ENCODE data around the gene IFNAR1.

IFNAR1 gene

DNA sequence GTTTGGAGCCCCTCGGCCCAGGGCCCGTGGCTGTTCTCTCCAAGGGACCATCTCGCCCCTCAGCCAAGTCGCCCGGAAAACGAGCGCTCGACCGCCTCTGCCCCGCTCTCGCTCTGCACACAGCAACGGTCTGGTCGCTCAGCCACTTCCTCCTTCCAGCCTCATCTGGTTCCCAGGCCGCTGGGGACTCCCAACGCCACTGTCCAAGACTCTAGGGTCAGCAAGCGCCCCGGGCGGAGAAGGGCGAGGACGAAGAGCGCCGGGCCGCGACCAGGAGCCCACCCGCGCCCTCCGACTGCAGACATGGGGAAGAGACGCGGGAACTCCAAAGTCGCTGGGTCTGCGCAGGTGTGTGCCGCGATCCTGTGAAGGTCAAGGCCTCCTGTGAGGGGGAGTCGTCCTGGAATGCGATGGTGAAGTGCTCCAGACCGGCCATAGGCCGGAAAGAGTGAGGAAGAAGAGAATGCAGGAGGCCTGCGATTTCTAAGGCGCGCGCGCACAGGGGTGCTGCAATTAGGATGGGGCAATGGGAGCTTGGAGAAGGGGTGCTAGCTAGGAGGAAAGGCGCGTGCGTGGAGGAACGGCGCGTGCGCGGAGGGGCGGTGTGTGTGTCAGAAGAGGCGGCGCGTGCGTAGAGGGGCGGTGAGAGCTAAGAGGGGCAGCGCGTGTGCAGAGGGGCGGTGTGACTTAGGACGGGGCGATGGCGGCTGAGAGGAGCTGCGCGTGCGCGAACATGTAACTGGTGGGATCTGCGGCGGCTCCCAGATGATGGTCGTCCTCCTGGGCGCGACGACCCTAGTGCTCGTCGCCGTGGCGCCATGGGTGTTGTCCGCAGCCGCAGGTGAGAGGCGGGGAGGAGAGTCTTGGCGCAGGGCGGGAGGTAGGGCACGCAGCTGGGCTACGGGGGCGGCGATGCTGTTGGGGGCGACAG is at the start of gene IFNAR1:
Gene IFNAR1 (plus strand): TSS at position 680 of the 931 bp plus-strand sequence. CDS start 86 bp downstream, at position 766.
- DNase-seq (ENCODE audit: low read depth) = peak; percentile 97

DNA sequence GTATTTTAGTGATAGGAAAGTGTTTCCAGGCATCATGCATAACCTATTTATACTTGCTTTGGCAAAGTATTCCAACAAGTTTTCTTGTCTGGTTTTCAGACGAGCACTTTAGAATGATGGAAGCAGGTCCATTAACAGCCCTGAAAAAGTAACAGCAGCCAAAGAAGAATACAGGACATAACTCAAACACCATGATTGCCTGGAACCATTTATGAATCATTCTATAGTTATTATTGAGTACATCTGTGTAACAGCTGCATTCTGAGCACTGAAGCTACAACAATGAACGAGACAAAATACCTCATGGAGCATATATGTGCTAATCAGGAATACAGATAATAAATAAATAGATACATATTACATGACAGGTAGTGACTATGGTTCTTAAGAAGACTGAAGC is 46.0 kb upstream of the IFNAR1 start:
- no peak for DNase-seq (ENCODE audit: low read depth)

DNA sequence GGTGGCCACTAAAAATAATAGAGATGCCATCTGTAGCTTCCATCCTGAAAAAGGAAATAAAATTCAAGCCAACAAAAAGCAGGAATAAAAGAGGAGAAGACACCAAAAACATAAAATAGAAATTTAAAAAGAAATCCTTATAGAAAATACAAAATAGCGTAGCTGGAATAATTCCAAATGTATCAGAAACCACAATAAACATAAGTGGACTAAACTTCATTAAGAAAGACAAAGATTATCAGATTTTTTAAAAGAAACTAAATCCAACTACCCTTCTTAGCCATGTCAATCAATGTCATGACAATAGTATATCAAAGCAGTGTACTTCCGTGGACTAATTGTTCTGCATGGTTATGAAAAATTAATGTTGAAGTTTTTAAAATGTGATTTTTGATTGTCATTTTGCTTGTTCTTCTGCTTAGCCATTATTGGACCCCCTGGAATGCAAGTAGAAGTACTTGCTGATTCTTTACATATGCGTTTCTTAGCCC is 45.4 kb upstream of the IFNAR1 start:
- no peak for DNase-seq (ENCODE audit: low read depth)

DNA sequence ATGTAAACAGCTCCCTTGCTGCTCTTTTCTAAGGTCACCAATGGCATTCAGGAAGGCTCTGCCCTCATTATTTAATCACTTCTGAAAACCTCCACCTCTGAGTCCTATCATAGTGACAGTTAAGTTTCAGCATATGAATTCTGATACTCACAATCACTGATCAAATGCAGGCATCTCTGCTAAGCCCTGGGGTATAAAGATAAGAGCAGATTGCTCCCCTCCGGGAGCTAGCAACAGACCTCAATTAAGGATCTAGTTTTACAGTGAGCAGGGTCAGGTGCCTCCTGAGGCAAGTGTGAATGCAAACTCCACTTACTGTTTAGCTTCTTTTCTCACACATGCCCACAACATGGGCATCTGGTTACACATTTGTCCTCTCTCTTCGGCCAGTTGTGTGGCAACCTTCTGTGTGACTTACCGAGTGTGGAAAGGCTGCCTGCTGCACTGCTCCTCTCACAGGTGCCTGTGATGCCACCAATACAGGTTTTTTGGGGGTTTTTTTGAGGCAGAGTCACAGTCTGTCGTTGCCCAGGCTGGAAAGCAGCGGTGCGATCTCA is 43.6 kb upstream of the IFNAR1 start:
- DNase-seq (ENCODE audit: low read depth) = no peak

DNA sequence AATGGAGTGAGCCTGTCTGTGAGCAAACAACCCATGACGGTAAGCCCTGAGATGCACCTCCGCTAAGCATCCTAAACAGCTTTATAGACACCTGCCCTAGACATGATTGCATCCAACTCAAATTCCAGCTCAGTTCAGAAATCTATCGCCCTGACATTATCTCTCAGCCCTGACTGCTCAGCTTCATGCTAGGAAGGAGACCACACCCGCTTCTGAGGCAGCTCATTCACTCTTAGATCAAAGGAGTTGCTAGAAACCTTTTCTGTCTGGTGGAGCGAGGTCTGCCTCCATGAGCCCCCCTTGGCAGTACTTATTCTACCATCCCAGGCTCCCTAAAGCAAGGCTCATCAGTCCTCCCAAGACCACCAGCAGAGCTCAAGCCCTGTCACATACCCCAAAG is 41.6 kb upstream of the IFNAR1 start:
- DNase-seq (ENCODE audit: low read depth) = no peak

DNA sequence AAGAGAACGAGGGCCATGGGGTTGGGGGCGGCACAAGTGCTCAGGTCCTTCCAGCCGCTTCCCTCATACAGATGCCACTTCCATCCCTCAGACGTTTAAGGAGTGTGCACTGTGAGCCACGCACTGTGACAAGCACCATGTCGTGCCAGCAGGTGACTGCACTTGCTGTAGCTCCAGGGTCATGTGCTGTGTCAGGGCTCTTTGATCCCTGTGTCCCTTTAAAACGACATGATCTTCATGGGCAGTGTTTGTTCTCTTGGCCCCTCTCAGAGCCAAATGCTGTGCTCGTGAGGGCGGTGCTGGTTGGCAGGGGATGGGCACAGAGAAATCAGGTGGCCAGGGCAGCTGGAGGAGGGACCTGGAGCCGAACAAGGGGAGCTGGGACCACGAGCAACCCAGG is 38.7 kb upstream of the IFNAR1 start:
- no peak for DNase-seq (ENCODE audit: low read depth)

DNA sequence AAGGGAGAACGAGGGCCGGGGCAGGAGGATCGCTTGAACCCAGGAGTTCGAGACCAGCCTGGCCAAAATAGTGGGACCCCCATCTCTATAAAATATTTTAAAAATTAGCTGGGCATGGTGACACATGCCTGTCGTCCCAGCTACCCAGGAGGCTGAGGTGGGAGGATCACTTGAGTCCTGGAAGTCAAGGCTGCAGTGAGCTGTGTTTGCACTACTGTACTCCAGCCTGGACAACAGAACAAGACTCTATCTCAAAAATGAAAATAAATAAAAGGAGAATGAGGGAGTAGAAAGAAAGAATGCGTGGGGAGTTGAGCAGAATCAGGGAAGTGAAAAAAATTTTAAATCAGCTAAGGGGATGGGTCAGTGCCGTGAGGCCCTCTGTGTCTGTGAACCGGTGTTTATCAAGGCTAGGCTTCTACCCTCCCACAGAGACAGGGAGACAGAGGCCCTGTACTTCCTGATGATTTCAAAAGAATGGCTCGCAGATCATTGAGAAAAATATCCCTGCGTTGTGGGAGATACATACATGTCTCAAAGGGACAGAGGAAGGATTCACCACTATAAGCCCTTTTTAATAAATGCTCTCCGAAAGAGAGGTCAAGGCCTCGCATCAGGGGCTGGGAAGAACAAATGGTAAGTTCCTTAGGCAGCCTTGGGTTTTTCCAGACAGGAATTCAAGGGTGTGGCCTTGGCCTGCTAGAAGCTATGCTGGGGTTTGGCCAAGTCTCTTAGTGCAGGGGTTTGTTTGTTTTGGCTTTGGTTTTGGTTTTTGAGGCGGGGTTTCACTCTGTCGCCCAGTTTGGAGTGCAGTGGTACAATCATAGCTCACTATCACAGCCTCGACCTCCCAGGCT is 37.9 kb upstream of the IFNAR1 start:
- no peak for DNase-seq (ENCODE audit: low read depth)

DNA sequence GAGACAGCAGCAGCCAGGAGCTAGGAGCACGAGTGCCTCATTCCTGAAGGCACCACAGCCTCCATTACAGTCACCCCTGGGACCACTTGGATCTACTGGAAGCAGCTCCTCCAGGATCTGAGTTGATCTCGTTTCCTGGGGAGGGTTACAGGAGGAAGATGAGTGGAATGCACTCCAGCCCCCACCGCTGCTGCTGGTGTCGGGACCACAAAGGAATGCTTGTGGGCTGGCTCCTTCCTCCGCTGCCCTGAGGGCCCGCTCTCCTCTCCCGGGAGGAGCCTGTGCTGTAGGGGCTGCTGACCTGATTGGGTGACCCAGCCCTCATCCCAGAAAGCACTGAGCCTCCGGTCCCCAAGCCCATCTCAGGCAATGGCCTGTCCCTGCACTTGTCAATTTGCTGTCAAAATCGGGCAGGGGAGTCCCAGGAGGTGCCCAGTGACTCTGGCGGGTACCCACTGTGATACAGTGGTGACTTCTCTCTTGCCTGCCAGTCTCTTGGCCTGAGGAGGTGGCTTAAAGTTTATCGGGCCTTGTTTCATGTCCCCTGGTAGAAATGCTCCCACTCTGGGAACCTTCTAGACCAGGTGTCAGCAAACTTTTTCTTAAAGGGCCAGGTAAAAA is 35.5 kb upstream of the IFNAR1 start:
- DNase-seq (ENCODE audit: low read depth) = no peak

DNA sequence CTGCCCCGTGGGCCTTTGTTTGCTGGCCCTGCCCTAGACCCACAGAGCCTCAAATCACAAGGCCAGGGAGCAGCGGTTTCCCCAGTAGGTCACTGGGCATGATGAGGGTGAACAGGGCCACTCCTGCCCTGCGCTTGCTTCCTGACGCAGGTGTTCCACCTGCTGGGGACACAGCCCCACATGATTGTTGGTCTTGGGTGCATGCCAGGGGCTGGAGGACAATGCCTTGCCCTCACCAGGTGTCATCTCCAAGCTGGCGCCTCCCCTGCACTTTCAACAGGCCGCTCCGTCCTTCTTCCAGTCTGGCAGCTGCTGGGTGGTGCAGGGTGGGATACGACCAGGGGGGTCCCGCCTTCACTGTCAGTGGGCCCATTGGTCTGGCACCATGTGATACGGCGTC is 34.3 kb upstream of the IFNAR1 start:
- DNase-seq (ENCODE audit: low read depth) = no peak

DNA sequence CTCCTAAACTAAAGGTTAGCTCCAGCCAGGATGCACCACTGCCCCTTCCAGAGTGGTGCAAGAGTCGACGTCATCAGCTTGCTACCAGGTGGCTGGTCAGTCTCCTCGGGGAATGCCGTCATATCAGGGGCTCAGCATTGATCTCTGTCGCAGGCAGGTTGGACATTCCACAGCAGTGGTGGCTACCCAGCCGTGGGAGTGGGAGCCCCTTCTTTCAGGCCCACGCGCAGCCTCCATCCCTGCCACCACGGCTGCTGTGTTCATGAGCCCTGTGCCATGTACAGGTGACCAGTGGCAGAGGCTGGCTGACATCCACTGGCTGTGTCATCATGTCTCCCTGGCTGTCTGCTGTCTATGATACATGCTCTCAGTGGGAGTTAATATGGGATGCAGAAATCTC is 33.1 kb upstream of the IFNAR1 start:
- no peak for DNase-seq (ENCODE audit: low read depth)

DNA sequence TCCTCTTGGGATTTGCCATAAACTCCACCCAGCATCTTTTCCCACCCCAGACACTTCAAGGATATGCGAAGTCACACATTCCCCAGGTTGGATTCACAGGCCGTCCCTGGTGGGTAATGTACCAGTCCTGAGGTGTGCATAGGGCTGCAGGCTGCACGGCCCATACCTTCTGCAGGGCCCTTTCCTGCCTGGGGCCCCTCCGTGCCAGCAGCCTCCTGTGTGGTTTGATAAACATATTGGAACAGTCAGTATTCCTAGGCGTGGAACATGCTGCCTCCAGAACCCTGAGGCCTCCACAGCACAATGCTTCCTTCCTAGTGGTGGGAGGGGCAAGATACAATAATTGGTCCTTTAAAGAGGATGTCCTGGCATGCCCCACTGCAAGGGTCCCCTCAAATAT is 32.0 kb upstream of the IFNAR1 start:
- no peak for DNase-seq (ENCODE audit: low read depth)

DNA sequence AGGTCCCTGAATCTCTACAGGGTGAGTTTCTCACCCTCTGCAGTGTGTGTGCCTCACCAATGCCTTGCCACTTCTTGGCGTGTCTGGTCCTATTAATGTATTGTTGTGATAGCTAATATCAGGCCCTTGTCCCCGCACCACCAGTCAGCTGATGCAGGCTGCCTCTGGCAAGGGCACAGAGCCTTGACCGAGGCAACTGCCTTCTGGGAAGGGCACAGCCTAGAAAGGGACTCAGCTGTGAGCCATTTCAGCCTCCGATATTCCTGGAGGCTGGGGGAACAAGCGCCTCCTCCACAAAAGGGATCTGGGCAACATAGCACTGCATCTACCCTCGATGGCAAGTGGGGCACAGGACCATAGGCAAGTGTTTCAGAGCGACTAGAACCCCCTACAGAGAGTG is 31.6 kb upstream of the IFNAR1 start:
- no peak for DNase-seq (ENCODE audit: low read depth)

DNA sequence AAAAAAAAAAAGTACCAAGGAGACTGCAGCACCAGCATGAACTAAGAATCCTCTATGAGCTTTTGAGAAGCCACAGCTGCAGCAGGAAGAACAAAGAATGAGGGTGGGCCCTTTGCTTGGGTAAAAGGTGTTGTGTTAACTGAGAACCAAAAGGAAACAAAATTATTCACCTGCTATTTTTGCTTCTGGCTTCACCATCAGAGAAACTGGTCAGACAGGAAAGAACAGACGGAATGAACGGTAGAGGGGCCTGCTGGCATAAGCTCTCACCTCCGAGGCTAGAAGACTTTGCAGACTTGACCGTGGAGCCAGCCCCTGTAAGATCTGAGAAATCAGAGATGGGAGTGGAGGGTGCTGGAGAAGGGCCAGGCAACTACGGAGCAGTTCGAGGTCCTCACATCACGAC is 31.0 kb upstream of the IFNAR1 start:
- no peak for DNase-seq (ENCODE audit: low read depth)

DNA sequence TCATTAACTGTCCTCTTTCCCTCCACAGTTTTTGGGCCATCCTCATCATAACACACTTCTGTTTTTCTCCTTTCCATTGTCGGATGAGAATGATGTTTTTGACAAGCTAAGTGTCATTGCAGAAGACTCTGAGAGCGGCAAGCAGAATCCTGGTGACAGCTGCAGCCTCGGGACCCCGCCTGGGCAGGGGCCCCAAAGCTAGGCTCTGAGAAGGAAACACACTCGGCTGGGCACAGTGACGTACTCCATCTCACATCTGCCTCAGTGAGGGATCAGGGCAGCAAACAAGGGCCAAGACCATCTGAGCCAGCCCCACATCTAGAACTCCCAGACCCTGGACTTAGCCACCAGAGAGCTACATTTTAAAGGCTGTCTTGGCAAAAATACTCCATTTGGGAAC is 28.6 kb upstream of the IFNAR1 start:
- DNase-seq (ENCODE audit: low read depth) = no peak

DNA sequence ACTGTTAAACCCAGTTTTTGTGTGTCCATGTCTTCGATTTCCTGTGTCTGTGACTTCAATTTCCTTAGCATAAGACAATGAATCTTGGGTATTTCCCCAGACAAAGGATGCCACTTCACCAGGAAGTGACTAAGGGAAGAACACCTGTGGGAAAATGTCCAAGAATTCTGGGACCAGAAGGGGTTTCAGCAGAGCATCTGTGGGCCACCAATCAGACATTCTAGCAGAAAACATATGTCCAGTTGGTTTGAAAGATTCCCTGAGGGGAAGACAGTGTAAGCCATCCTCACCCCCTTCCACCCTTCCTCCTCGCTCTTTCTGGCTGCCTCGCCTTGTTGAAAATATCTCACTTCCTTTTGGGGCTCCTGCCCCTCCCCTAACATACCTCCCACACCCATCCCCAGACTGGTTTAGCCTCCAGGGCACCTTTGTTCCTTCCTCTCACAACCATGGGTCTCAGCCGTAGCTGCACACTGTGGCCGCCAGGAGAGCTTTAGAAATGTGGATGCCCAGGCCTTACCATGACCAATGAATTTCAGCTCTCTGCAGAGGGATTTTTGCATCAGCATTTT is 25.5 kb upstream of the IFNAR1 start:
- DNase-seq (ENCODE audit: low read depth) = no peak

DNA sequence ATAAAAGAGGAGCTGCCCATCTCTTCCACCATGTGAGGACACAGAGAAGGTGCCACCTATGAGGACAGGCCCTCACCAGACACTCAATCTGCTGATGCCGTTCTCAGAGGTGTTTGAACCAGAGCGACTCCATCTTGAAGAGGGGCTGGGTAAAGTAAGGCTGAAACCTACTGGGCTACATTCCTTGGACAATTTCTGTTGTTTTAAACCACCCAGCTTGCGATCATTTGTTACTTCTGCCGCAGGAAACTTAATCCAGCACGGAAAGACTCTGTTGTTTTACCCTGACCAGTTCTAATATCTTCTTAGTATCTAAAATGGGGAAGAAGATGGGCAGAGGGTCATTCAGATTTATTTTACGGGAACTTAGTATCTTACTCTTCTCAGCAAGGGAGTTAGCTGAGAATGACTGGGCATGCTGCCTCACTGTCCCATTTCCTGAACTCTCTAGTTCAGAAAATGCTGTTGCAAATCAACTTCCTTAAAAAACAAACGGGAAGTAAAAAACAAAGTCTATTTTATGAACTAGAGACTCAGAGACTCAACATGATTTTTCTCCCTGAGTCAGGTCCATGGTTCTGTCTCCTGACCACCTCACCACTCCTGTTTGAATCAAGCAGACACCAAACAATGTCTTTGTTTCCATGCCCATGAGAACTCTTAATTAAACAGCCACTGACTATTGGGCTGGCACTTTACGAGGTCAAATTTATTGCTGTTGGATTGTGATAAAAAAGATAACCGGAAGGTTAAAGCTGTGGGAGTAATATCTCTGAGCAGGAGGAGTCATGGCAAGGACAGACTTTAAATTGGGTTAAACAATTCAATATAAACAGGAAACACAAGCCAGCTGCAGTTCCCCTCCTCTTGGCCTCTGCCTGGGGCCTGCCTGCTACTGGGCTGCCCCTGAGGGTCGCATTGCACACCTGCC is 23.8 kb upstream of the IFNAR1 start:
- no peak for DNase-seq (ENCODE audit: low read depth)

DNA sequence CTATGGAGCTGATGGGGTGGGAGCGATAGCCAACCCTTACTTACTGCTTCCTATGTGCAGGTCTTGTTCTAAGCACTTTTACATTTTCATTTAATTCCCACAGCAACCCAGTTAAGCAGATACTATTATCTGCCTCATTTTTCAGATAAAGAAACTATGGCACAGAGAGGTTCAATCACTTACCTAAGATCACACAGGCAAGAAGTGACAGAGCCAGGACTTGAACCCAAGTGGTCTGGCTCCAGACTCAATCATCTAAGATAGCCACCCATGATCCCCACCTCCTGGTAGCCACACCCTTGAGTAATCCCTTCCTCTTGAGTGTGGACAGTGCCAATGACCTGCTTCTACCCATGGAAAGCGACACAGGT is 23.2 kb upstream of the IFNAR1 start:
- no peak for DNase-seq (ENCODE audit: low read depth)

DNA sequence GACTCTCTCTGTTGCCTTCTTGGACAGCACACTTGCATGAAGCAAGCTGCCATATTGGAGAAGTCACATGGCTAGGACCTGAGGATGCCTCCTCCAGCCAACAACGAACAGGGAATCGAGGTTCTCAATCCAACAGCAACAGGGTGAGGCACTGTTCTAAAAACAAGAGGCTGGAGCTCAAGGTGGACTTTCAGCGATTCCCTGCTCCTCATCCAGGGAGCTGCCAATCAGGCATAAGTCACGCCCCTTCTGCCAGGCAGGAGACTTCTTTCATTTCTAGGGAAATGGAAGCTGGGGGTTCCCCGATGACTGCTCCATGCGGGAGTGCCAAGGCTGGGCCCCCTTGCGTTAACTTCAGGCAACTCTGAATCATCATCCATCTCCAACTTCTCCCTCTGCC is 22.7 kb upstream of the IFNAR1 start:
- no peak for DNase-seq (ENCODE audit: low read depth)

DNA sequence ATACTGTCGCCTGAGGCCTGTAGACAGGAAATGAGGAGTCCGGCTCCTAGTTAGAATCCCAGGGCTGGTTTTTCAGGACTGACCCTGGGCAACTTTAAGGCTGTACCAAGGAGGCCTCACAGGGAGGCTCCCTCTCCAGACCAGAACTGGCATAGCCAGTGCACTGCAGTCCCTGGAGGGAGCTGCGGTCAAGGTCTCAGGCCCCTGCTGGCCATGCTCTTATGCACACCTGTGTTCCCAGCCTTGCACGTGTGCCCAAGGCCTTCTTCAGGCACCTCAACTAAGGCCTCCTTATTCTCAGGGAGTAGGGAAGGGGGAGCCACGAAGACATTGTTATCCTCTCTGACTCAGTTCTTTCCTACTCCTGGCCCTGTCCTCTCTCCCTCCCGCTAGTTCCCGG is 22.0 kb upstream of the IFNAR1 start:
- no peak for DNase-seq (ENCODE audit: low read depth)

DNA sequence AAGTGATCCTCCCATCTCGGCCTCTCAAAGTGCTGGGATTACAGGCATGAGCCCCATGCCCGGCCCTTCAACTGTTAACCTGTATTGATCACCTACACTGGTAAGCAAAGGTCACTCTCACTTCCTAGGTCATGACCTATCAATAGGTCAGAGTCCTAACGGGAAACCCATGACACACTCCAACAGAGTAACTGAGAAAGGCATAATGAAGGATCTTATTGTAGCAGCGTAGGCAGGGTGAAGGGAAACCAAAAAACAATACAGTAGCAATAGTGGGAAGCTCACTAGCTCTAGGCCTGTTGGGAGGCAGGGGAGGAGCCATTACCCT is 19.5 kb upstream of the IFNAR1 start:
- DNase-seq (ENCODE audit: low read depth) = no peak

DNA sequence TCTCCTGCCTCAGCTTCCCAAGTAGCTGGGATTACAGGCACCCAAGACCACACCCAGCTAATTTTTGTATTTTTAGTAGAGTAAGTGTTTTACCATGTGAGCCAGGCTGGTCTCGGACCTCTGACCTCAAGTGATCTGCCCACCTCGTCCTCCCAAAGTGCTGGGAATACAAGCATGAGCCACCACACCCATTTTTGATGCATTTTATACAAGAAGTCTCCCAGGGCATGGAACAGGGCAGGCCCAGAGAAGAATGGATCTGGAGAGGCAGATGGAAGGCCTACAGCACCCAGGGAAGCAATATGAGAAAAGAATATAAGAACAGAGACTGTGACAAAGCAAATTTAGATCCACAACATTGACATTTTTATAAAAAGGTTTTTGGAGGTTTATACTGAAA is 18.8 kb upstream of the IFNAR1 start:
- no peak for DNase-seq (ENCODE audit: low read depth)
